Naive B cell (primary cell): ENCODE measurements around the gene MT1M. TPM values are rescaled to one million over a fixed set of nuclear protein-coding genes. Genes with fewer than 3 reads are reported as not detected.

Experiments used
- ATAC-seq, 2 donors: fragments of 150-1000 bp; cut with Tn5 transposase; 2 replicates each; pipeline ENCODE4 v1.10.0; 2021; ENCODE audit warnings: low read depth in 2 of 2, mild to moderate bottlenecking in 2 of 2, moderate library complexity in 2 of 2
- DNase-seq: peaks from one replicate; pipeline ENCODE4 v3.0.0; 2022
- H3K27ac Mint-ChIP-seq, 6 donors: one replicate each; pipeline ENCODE4 v1.8.0; 2020 to 2022; ENCODE audit warnings: mild to moderate bottlenecking in 6 of 6, mixed read lengths in 6 of 6, moderate library complexity in 5 of 6, inconsistent platforms in 2 of 6
- H3K27me3 Mint-ChIP-seq, 3 donors: one replicate each; pipeline ENCODE4 v1.8.0; 2021 to 2022; ENCODE audit warnings: mixed read lengths in 3 of 3, mild to moderate bottlenecking in 1 of 3
- H3K36me3 Mint-ChIP-seq, 2 donors: one replicate each; pipeline ENCODE4 v1.8.0; 2020 to 2022; ENCODE audit warnings: mixed read lengths in 2 of 2, inconsistent platforms in 1 of 2, mild to moderate bottlenecking in 1 of 2
- H3K4me1 Mint-ChIP-seq, 3 donors: one replicate each; pipeline ENCODE4 v1.8.0; 2020 to 2022; ENCODE audit warnings: mixed read lengths in 3 of 3, inconsistent platforms in 1 of 3, mild to moderate bottlenecking in 1 of 3, moderate library complexity in 1 of 3
- H3K4me3 Mint-ChIP-seq, 8 donors: one replicate each; pipeline ENCODE4 v1.8.0; 2020 to 2022; ENCODE audit warnings: mild to moderate bottlenecking in 8 of 8, mixed read lengths in 8 of 8, moderate library complexity in 8 of 8, inconsistent platforms in 2 of 8
- H3K9me3 Mint-ChIP-seq, 7 donors: one replicate each; pipeline ENCODE4 v1.8.0; 2020 to 2022; ENCODE audit warnings: mixed read lengths in 7 of 7, mild to moderate bottlenecking in 5 of 7, inconsistent platforms in 2 of 7, moderate library complexity in 1 of 7
- polyA plus RNA-seq, 6 donors: library from polyadenylated mRNA; unstranded; fragments of 300-500 nt; fragmentation: Illumina TruSeq; gene quantifications; one replicate each; pipeline ENCODE4 v1.2.3, GENCODE V29; 2021; ENCODE audit warnings: low read depth in 6 of 6

MT1M gene
- polyA plus RNA-seq, 6 donors from 2014 or later, result not detected

- Mint-ChIP-seq H3K4me3 (peak within 1 kb of the TSS; percentile 44 to 85 (median 79)), H3K27ac (peak within 1 kb of the TSS in 2 of 6 donors; percentile 53 to 54), H3K36me3 (no peaks in the 10 kb centered on the region), H3K27me3 (peaks cover 39 to 63% (median 49%) of the 10 kb centered on the region in 3 donors), H3K4me1 (peaks cover 20 to 29% (median 25%) of the 10 kb centered on the region in 3 donors), H3K9me3 (no peaks in the 10 kb centered on the region)
- ATAC-seq (peak; percentile 31 to 38), DNase-seq (no peak)
Measured at GRCh38 chr16:56625140-56625942, 7.1 kb upstream of the MT1M start, which contains the start of gene MT1E. TSS of gene MT1E (plus strand) at chr16:56625781. CDS start at chr16:56625852, 71 bp downstream.

GRCh38 chr16:56625943-56626654 is 6.4 kb upstream of the MT1M start:
- Mint-ChIP-seq H3K4me1 (peaks cover 23 to 32% (median 31%) of the 10 kb centered on the region in 3 donors), H3K4me3 (peak overlapping the region; percentile 44 to 81 (median 62)), H3K36me3 (no peaks in the 10 kb centered on the region), H3K9me3 (no peaks in the 10 kb centered on the region), H3K27ac (peak overlapping the region in 2 of 6 donors; percentile 53 to 54), H3K27me3 (peaks cover 39 to 64% (median 44%) of the 10 kb centered on the region in 3 donors)
- no peak for DNase-seq
- no peak for ATAC-seq

DNA sequence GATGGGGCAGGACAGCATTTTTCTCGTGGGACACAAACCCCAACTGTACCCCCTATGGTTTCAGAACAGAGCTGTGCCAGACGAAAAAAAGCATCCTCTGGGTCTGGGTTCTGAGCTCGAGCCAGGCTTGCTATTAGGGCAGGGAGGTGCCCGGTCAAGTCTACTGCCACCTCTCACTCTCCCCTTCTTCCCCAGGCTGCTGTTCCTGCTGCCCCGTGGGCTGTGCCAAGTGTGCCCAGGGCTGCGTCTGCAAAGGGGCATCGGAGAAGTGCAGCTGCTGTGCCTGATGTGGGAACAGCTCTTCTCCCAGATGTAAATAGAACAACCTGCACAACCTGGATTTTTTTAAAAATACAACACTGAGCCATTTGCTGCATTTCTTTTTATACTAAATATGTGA is 5.8 kb upstream of the MT1M start:
- Mint-ChIP-seq H3K27ac (peak overlapping the region in 1 of 6 donors; percentile 54), H3K4me3 (no peak overlapping the region), H3K9me3 (no peaks in the 10 kb centered on the region), H3K36me3 (no peaks in the 10 kb centered on the region), H3K4me1 (peaks cover 23 to 35% (median 33%) of the 10 kb centered on the region in 3 donors), H3K27me3 (peaks cover 42 to 64% (median 46%) of the 10 kb centered on the region in 3 donors)
- ATAC-seq (no peak), DNase-seq (no peak)

DNA sequence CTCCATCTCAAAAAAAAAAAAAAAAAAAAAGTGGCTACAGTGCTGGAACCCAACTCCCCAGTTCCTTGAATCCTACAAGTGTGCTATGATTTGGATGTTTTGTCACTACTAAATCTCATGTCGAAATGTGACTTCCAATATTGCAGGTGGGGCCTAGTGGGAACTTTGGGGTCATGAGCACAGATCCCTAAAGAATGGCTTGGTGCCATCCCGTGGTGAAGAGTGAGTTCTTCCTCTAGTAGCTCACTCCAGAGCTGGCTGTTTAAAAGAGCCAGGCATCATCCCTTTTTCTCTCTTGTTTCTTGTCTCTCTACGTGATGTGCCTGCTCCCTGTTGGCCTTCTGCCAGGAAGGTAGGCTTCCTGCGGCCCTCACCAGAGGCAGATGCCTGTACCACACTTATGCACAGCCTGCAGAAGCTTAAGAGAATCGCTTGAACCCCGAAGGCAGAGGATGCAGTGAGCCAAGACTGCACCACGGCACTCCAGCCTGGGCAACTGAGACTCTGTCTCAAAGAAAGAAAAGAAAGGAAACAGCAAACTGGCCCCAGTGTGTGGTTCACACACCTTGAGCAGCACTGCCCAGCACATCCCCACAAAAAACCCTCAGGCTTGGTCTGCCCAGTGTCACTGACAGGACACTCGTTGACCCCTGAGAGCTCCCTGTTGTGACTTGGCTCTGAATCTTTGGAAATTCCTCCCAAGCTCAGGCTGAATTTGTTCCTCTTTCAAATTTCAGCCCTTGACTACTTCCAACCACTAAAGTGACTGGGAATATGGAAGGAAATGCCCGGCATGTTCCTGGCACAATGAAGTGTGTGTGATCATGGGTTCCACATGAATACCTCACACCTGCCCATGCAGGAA is 3.7 kb upstream of the MT1M start:
- ATAC-seq (no peak), DNase-seq (no peak)
- H3K4me1 Mint-ChIP-seq, result peaks cover 31 to 46% (median 46%) of the 10 kb centered on the region in 3 donors
- H3K36me3 Mint-ChIP-seq, result no peaks in the 10 kb centered on the region
- H3K9me3 Mint-ChIP-seq, result no peaks in the 10 kb centered on the region
- H3K27me3 Mint-ChIP-seq, result peaks cover 40 to 68% (median 53%) of the 10 kb centered on the region in 3 donors
- no peak overlapping the region for H3K4me3 Mint-ChIP-seq
- no peak overlapping the region for H3K27ac Mint-ChIP-seq

DNA sequence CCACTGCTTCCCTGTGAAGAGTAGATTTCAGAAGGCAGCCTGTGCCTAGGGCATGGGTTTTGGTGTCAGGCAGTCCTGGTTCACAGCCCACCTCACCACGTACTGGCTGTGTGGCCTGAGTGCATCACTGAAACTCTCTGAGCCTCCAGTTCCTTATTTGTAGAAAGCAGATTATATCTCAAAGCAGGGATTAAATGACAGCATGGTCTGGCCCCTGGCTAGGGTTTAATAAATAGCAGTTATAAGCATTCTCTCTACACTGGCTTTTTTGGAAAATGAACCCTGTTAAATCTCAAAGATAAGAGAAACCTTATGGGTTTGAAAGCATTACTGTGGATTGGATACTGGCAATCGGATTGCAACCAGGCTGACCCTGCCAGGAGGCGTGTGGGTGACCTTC is 2.9 kb upstream of the MT1M start:
- Mint-ChIP-seq H3K4me1 (peaks cover 31 to 46% (median 44%) of the 10 kb centered on the region in 3 donors), H3K27me3 (peaks cover 42 to 70% (median 54%) of the 10 kb centered on the region in 3 donors), H3K36me3 (no peaks in the 10 kb centered on the region), H3K4me3 (no peak overlapping the region), H3K9me3 (no peaks in the 10 kb centered on the region), H3K27ac (no peak overlapping the region)
- no peak for DNase-seq
- ATAC-seq, result no peak

DNA sequence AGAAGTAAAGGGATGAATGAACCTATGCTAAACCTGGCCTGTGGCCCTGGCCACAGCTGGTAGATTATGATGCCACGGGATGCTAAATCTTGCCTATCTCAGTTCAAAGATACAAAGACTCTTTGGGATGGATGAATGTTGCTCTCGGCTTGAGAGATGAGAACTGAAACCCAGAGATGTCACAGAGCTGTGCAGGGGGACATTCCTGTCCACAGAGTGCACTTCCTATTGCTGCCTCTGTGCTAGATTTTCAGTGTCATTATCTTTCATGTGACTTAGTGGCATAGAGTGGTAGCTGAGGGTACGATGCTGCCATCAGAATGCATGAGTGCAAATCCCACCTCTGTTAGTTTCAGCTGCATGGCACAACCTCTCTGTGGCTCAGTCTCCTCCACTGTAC is 2.3 kb upstream of the MT1M start:
- no peaks in the 10 kb centered on the region for H3K36me3 Mint-ChIP-seq
- peak; percentile 42 for DNase-seq
- peak; percentile 95 for ATAC-seq
- peak overlapping the region in 2 of 8 donors; percentile 3 to 38 for H3K4me3 Mint-ChIP-seq
- H3K27me3 Mint-ChIP-seq, result peaks cover 44 to 70% (median 54%) of the 10 kb centered on the region in 3 donors
- H3K4me1 Mint-ChIP-seq, result peaks cover 32 to 47% (median 45%) of the 10 kb centered on the region in 3 donors
- peak overlapping the region in 1 of 6 donors; percentile 2 for H3K27ac Mint-ChIP-seq
- no peaks in the 10 kb centered on the region for H3K9me3 Mint-ChIP-seq

GRCh38 chr16:56631197-56631596 is 1.3 kb upstream of the MT1M start:
- H3K4me1 Mint-ChIP-seq, result peaks cover 25 to 45% (median 40%) of the 10 kb centered on the region in 3 donors
- H3K4me3 Mint-ChIP-seq, result peak overlapping the region in 3 of 8 donors; percentile 69 to 80 (median 75)

GRCh38 chr16:56631832-56632155 is 665 bp upstream of the MT1M start:
- Mint-ChIP-seq H3K4me3 (peak overlapping the region in 7 of 8 donors; percentile 37 to 87 (median 80)), H3K4me1 (peaks cover 25 to 45% (median 40%) of the 10 kb centered on the region in 3 donors), H3K27me3 (peaks cover 50 to 70% (median 57%) of the 10 kb centered on the region in 3 donors), H3K9me3 (no peaks in the 10 kb centered on the region), H3K27ac (peak overlapping the region in 1 of 6 donors; percentile 2), H3K36me3 (no peaks in the 10 kb centered on the region)
- ATAC-seq (no peak), DNase-seq (no peak)

More at GRCh38 chr16:56631197-56631596, 1.3 kb upstream of the MT1M start:
- Mint-ChIP-seq H3K36me3 (no peaks in the 10 kb centered on the region), H3K27ac (no peak overlapping the region), H3K9me3 (no peaks in the 10 kb centered on the region), H3K27me3 (peaks cover 44 to 70% (median 53%) of the 10 kb centered on the region in 3 donors)
- DNase-seq, result no peak
- ATAC-seq, result no peak

GRCh38 chr16:56632848-56633365 is 448 bp downstream of the MT1M start:
- Mint-ChIP-seq H3K4me3 (peak overlapping the region; percentile 25 to 83 (median 63)), H3K36me3 (no peaks in the 10 kb centered on the region), H3K9me3 (no peaks in the 10 kb centered on the region), H3K27ac (no peak overlapping the region), H3K27me3 (peaks cover 57 to 76% (median 68%) of the 10 kb centered on the region in 3 donors), H3K4me1 (peaks cover 28 to 54% (median 44%) of the 10 kb centered on the region in 3 donors)
- no peak for ATAC-seq
- no peak for DNase-seq

GRCh38 chr16:56633535-56633934 is 1.1 kb downstream of the MT1M start:
- H3K27me3 Mint-ChIP-seq, result peaks cover 59 to 81% (median 72%) of the 10 kb centered on the region in 3 donors
- H3K4me3 Mint-ChIP-seq, result peak overlapping the region in 4 of 8 donors; percentile 7 to 83 (median 17)
- ATAC-seq (no peak), DNase-seq (no peak)
- H3K4me1 Mint-ChIP-seq, result peaks cover 29 to 56% (median 47%) of the 10 kb centered on the region in 3 donors
- no peak overlapping the region for H3K27ac Mint-ChIP-seq
- H3K36me3 Mint-ChIP-seq, result no peaks in the 10 kb centered on the region
- H3K9me3 Mint-ChIP-seq, result peaks cover 0 to under 1% (median 0%) of the 10 kb centered on the region in 7 donors

DNA sequence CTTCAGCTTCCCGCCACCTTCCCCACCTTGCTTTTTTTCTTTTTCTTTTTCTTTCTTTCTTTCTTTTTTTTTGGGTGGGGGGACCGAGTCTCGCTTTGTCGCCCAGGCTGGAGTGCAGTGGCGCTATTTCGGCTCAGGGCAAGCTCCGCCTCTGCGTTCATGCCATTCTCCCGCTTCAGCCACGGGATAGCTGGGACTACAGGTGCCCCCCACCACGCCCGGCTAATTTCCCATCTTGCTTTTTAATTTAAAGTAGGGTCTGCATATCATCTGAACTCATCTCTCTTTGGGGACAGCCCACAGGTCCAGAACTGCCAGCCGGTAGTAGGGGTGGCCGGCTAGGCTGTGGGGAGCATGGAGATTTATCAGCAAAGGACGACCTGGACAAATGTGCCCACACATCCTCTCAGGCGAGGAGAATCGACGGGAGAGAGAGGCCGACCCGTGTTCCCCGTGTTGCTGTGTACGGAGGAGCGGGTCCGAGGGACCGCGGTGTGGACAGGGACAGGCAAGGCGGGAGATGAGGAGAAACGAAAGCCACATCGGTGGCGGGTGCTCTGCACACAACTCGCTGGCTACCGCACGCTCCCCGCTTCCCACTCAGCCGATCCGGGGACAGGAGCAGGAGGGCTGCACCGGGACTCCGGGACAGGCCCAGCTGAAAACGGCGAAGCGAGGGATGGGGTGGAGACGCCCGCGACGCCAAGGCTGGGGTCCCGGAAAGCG is 2.4 kb downstream of the MT1M start:
- Mint-ChIP-seq H3K4me1 (peaks cover 26 to 51% (median 36%) of the 10 kb centered on the region in 3 donors), H3K27ac (peak overlapping the region in 3 of 6 donors; percentile 47 to 91 (median 64)), H3K4me3 (peak overlapping the region in 6 of 8 donors; percentile 51 to 82 (median 68)), H3K27me3 (peaks cover 70 to 91% (median 83%) of the 10 kb centered on the region in 3 donors), H3K36me3 (no peaks in the 10 kb centered on the region), H3K9me3 (peaks cover 0 to 1% (median 0%) of the 10 kb centered on the region in 7 donors)
- no peak for DNase-seq
- ATAC-seq, result no peak

DNA sequence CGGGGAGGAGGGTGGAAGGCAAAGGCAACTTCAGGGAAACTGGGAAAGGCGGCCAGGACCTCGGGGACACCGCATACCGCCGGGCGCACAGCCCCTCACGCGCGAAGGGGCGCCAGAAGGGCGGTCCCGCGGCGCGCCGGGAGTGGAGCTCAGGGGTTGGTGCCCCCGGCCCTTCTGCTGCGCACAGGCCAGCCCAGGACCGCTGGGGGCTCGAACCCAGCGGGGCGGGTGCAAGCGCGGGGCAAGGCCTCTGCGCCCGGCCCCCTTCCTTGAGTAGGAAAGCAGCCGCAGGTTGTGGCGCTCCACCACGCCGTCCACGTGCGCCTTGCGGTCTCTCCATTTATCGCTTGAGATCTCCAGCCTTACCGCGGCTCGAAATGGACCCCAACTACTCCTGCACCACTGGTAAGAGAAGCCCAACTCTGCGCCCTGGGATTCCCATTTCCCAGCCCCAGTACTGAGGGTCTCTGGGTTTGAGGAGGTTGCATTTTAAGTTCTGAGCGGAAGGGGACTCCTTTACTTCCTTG is 3.0 kb downstream of the MT1M start:
- H3K4me1 Mint-ChIP-seq, result peaks cover 20 to 45% (median 30%) of the 10 kb centered on the region in 3 donors
- DNase-seq (no peak), ATAC-seq (peak in 1 of 2 donors; percentile 23)
- no peaks in the 10 kb centered on the region for H3K36me3 Mint-ChIP-seq
- H3K9me3 Mint-ChIP-seq, result peaks cover 0 to 1% (median 0%) of the 10 kb centered on the region in 7 donors
- peak overlapping the region in 5 of 8 donors; percentile 32 to 82 (median 70) for H3K4me3 Mint-ChIP-seq
- peaks cover 70 to 97% (median 89%) of the 10 kb centered on the region in 3 donors for H3K27me3 Mint-ChIP-seq
- peak overlapping the region in 1 of 6 donors; percentile 64 for H3K27ac Mint-ChIP-seq
